SK-N-MC (cell line): ENCODE data around the gene SCG3.

Source experiments
- EZH2 ChIP-seq: fragments of 200-600 bp; sonication (generic); IDR thresholded peaks from one replicate; pipeline ENCODE4 v1.6.1; 2017; ENCODE audit warnings: antibody characterized with exemption
- FOXP2 ChIP-seq: optimal IDR thresholded peaks from 2 replicates; pipeline ENCODE3; 2011; ENCODE audit warnings: mild to moderate bottlenecking, moderate library complexity; ENCODE audit not compliant: insufficient read depth; ENCODE audit errors: extremely low read length, control extremely low read depth
- POLR2AphosphoS5 ChIP-seq: IDR thresholded peaks from 2 replicates; pipeline ENCODE4 v1.6.1; 2012; ENCODE audit warnings: mild to moderate bottlenecking, low read depth, low read length, borderline replicate concordance

DNA sequence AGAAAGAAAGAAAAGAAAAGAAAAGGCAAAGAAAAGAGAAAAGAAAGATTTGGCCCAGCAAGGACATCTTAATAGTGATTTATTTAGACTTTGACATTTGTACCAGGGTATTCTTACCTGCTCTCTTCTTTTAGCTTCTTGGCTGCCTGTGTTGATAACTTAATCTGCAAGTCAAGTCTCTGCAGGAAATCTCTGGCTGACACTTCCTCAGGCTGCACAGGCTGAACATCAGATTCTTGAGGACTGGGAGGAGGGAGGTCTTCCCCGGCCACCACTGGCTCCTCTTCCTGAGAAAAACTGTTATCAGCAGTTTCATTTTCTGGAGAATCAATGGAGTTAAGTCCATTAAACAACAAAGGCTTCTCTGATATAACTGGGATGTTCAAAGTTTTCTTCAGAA lies 43.4 kb downstream of the SCG3 start:
- TF ChIP-seq POLR2AphosphoS5 (no peak), EZH2 (no peak), FOXP2 (no peak)
